Measurements from ENCODE around the gene ATP12A.
A peak's percentile ranks its signal among the peaks of the same experiment; 100 is the strongest.

The ATP12A gene

DNA sequence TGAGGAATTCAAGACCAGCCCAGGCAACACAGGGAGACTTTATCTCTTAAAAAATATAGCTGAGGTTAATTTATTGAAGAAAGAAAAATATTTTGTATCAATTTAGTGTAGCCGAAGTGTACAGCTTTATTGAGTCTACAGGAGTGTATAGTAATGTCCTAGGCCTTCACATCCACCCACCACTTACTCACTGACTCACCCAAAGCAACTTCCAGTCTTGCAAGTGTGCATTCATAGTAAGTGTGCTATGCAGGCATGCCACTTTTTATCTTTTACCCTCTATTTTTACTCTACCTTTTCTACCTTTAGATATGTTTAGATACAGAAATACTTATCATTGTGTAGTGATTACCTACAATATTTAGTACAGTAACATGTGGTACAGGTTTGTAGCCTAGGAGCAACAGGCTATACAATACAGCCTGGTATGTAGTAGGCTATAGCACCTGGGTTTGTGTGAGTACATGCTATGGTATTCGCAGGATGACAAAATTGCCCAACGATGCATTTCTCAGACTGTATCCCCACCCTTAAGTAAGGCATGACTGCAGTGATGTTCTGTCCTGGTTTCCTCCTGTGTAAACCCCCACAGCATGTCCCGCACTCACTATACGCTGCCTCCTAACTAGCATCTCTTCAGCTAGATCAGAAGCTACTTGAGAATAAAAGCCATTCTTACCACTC lies 15.3 kb upstream of the ATP12A start:
- DNase-seq, result no peak

DNA sequence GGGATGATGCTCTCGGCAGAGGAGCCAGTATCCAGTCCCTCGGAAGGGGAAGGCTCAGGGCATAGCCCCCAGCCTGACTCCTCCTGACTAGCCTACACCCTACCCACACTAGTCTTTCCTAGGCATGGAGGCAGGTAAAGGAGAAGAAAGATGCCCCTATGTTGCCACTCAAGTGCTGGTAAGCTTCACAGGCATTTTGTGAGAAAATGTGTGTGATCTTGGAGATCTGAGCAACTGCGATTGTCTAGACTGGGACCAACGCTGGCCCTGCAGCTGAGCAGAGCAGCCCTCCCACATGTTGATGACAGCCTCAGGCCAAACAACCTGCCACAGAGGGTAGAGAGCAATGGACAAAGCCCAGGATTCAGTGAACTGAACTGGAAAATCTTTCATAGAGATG lies 11.7 kb upstream of the ATP12A start:
- DNase-seq, result no peak

DNA sequence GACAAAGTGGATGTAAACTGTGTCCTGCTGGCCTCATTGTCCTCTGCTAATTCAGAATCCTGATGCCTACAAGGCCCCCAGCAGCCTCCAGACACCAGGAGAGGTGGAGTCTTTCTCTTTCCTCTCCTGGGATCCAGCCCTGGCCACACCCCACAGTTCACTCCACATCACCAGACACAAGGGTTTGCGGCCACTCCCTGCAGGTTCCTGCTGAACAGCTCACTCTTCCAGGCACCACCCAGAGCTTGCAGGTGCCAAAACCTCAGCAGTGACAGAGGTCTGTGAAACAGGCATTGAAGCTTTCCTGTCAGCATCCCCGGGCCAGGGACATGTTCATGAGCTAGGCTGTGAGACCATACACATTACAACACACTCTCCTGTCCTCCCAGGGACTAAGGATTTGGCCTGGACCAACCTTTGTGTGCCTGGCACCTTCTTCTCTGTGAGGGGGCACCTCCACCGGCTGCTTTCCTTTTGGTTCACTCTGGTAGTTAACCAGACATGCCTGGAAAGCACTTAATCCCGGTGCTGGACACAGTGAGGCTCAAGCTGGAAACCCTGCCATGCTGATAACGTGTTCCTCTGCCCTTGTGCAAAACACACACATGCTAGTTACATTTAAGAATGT lies 11.1 kb upstream of the ATP12A start:
- DNase-seq, result no peak

DNA sequence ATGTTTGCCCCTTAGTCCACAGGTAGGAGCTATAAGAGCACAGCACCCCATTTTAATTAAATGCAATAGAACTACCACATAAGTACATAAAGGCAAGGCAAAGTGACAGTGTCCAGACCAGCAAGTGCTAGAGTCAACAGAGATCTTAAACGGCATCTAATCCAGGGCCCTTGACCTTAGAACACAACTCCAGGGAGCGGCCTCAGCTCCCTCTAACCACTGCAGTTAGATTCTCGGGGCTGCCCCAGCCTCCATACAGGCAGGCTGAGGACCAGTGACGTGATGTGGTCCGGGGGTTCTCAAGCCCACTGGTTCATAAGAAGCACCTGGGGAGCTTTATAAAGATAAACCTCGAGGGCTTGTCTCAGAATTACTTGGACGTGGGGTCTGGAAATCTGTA lies 10.0 kb upstream of the ATP12A start:
- DNase-seq, result no peak

DNA sequence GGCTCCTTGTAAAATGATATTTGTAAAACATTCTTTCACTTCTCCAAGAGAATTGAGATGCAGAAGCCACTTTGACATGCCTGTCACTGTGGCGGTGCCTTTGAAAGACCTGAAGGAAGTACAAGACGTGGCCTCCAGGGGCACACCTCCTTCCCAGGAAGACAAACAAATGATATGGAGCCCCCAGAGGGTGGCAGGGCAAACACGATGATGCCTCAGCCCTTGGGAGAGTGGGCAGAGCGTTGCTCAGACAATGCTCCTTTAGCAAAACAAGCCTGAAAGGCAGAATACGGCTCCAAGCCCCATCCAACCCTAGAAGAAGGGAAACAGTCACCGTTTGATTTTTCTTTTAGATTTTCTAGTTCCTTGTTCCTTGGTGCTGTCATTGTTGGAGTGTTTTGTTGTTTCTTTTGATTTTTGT lies 9.2 kb upstream of the ATP12A start:
- DNase-seq, result no peak

DNA sequence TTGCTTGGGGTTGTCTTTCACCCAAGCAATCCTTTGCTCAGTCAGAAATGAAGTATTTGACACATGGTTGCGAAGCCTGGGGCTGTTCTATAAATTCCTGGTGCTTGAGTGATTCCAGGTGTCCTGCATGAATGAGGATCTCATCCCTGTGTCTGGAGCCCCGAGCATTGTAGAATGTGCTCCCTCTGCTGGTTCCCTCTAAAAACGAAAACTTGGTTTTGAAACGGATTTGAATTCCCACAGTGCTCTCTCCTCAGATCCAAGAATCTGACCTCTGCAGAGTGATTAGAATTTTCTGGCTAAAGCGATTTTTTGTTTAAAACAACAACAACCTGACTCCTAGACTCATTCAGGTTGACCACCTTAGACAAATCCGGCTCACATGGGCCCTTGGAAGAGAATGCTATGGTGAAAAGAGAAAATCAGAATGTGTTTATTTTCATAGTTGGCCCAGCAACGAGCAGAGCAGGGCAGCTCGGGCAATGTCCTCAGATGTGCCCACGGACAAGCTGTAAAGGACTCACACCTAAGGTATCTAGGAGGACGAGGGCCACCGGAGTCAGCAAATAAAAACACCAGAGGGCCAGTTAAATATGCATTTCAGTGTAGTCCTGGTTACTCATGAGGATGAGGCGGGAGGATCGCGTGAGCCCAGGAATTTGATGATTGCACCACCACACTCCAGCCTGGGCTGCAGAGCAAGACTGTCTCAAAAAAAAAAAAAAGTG lies 8.7 kb upstream of the ATP12A start:
- peak; percentile 74 for DNase-seq

DNA sequence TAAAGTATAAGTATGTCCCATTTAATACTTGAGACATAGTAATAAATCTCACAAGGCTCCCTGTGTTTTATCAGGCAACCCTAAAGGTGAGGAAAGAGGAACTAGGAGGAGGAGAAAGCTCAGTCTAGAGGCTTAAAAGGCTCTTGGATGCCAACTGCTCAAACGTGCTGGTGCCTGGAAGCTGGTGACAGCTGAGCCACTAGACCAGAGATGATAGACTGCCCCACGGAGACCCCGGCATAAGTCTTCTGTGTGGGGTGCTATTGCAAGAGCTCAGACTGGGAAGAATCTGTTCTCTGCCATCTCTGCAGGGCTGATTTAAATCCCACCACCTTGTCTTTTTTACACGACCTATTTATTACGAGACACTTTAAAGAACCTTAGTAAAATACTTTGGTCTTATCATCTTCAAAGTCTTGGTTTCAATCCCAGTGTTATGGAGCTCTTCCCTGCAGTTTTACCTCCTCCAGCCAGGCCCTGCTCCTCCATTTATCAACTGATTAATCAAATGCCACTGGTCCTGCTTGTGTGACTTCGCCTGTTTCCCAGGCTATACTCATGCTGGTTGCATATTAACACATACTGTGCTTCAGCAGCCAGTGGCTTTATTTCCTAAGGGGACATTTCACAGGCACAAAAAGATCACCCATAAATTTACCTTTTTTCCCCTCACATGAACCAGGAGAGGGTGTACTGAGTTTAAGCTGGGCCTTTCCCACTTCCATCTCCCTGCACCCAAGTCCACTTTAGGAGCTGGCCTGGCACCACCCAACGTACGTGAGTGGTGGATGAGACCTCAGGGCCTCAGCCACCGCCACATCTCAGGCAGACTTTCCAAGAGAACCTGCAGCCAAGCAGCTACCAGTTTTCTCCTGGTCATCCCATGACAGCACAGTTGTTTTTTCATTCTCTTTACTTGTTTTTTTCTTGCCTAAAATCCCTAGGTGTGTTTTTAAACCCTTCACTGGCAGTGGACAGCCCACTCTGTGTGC lies 7.8 kb upstream of the ATP12A start:
- DNase-seq, result no peak

DNA sequence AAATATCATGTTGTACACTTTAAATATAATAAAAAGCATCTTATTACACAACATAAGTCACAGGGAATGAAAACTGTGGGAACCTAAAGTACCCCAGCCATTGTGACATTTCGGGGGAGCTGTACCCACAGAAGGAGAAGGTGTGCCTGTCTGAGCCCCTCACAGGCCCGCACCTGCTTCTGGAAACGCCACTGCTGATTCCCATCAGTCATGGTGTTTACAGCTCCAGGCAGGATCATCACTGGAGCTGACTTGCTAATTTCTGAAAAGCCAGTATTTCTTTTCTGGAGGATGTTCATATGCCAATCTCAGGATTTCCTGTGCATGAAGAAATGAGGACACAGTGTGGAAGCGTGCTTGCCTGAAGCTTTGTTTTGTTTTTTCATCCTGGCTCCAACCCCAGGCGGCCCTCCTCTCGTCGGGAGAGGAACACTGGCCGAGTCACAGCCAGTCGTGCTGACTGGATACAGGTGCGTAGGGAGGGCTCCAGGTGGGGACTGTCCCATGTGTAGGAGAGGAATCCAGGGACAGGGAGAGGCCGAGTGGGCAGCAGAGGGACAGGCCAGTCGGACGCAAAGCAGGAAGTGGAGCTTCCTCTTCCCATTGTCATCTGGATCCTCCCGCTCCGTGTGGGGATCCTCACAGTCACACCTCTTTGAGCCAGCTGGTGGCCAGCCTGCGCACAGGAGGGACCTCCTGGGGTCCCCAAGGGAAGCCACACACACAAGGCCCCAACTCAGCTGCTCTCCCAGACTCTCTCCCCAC lies 4.2 kb upstream of the ATP12A start:
- DNase-seq, result no peak

DNA sequence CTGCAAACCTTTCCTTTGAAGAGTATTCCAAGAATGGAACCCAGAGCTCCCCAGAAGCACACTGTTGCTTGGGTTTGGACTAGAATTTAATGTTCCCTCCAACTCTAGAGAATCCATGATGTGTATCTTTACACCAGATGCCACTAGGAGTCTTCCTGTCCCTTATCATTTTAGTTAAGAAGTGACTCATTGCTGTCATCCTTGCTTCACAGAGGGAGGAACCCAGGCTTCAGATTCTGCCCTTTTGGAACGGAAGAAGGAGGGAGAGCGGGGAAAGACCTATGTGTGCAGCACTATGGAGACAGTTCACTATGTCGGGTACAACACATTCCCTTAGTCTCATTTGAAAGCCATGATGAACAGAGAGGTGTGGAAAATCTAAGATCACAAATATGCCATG lies 2.1 kb upstream of the ATP12A start:
- no peak for DNase-seq

DNA sequence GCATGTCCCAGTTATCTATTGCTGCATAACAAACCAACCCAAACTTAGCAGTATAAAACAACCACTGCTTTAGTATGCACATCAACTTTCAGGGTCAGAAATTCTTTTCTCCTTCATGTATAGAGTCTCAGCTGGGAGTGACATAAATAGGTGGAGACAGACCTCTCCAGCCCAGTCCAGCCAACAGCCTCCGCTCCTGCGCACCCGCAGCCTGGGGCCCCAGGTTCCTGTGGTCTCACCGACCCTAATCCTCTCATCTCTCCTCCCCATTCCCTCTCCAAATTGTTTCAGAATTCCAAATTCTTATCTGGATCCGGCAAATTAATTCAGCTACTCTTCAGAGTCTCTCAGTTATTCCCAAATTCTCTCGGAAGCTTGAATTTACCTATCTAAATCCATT lies 522 bp upstream of the ATP12A start:
- DNase-seq, result no peak

DNA sequence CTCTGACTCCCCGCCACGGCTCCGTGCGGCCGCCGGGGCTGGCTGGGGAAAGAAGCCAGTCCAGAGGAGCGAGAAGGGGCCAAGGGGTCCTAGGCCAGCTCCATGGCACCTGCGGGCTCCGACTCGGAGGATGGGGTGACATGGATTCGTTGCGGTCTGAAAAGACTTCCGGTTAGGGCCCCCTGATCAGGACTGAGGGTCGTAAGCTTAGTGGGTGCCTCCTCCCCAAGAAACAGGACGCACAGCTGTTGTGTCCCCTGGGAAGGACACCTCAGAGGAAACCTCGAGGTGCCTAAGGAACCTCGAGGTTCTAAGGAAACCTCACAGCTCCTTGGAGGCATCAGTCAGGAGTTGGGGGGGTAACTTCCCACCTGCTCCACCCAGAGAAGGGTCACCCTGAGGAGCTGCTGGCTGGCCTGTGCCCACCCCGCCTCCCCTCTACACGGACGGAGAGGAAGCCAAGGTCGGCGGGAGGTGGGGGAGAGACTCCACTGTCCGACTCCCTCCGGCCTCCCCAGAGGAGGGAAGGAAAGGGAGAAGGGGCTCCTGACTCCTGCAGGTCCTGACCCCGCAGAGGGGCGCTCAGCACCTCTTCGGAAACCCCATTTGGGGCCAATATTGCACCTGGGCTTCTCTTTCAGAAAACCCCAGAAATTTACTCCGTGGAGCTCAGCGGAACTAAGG lies 855 bp downstream of the ATP12A start:
- no peak for DNase-seq

DNA sequence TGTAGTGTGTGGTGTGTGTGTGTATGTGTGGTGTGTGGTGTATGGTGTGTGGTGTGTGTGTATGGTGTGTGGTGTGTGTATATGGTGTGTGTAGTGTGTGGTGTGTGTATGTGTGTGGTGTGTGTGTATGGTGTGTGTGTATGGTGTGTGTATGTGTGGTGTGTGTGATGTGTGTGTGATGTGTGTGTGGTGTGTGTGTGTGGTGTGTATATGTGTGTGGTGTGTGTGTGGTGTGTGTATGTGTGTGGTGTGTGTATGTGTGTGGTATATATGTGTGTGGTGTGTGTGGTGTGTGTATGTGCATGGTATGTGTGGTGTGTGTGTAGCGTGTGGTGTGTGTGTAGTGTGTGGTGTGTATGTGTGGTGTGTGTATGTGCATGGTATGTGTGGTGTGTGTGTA lies 1.7 kb downstream of the ATP12A start:
- DNase-seq, result no peak

DNA sequence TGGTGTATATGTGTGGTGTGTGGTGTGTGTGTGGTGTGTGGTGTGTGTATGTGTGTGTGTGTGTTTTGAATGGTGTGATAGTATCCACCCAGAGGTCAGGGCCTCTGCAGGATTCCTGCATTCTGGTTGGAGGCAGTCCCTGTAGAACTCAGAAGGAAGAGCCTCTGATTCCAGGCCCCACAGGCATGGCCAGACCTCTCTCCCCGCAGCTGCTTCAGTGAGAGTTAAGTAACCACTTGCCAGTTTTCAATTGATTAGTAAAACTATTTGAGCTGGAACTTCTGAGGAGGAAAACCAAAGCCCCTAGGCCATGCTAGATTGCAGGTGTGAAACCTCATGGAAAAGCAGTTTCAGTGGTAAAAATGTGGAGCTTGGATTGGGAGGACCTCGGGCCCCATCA lies 2.1 kb downstream of the ATP12A start:
- DNase-seq, result no peak

DNA sequence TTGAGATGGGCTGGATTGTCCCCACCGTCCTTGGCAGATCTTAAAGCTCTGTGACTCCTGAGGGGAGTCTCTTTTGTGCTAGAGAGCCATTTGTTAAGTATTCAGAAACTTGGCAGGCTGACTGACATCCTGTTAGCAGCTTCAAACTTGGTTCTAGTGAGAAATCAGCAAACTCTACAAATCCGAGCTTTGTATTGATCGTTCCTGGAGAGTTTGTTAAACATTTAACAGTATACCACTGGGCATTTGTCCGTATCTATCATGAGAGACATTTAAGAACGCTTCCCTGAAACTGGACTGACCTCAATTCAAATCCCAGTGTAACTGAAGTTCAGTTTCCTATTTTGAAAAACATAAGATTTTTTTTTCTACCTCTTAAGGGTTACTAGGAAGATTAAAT lies 3.1 kb downstream of the ATP12A start:
- no peak for DNase-seq

DNA sequence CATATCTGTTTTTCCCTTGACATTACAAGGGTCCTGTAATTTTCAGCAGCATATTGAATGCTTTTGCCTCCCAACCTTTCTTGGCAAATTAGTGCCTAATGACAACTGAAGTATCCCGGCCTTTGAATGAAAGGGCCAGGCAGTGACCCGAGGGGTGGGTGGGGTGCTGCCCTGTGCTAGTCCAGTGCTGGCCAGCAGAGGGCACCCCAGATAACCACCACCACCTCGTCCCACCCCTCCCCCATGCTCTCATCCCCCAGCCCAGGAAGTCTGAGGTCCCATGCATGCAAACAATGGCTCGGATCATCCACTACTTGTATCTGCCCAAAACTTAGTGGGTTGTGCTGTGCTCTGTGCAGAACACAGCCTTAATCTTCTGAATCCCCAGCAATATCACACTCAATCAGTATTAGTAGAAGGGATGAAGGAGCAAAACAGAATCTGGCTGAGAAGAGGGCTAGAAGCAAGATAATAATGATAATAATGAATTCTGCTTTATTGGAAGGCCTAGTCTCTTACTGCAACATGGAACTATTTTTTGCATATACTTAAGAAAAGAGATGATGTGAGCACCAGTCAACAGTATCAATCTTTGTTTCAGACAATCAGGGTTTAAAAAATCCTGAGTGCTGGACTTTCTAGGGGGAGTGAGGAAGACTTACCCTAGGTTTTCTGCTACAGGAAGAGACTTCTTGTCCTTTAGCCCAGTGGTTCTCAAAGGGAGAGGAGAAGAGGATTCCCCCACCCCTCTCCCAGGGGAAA lies 3.8 kb downstream of the ATP12A start:
- peak; percentile 38 for DNase-seq

DNA sequence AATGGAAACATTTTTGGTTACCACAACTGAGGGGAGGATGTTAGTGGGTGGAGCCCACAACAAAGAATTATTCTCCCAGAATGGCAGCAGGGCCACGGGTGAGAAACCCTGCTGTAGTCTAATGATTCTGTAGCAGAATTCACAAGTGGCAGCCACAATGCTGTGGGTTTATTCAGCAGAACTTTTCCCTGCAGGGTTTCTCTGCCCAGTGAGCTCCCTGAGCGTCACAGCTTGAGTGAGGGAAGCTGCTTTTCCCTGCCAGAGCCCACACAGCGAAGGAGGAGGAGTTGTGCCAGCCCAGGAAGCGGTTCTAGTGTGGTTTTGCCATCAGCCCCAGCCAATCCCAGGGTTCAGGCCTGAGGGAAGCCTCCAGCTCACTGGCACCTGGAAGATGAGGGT lies 4.4 kb downstream of the ATP12A start:
- no peak for DNase-seq

DNA sequence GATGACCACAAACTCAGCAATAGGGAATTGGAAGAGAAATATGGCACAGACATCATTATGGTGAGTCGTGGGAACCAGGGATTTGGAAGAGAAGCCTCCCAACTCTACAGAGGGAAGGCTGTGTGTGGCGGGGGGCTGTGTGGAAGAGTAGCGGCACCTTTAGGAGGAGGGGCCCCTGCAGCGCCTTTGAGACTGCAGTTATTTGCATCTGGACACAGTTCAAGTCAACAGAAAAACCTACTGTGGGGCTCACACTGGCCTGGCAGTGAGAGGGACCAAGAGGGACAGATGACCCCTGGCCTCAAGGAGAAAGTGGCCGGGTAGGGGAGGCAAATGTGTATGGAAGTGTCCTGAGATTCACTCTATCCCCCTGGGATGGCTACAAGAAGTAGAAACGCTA lies 5.1 kb downstream of the ATP12A start:
- DNase-seq, result no peak

DNA sequence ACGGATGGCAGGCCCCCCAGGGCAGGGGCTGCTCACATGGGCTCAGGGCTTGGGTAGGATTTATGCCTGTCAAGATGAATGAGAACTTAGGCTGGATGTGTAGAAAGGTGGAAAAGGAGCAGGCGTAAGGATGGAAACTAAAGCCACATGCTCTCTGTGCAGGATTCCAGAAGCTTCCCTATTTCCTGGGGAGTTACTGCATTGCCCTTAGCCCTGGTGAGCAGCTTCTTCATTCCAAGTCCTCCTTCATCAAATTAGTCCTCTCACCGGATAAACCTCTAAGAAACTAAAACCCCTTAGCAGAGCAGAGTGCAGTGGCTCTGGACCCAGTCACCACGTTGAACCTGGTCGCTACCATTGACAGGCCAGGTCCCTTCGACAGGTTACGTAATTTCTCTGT lies 7.4 kb downstream of the ATP12A start:
- DNase-seq, result no peak

DNA sequence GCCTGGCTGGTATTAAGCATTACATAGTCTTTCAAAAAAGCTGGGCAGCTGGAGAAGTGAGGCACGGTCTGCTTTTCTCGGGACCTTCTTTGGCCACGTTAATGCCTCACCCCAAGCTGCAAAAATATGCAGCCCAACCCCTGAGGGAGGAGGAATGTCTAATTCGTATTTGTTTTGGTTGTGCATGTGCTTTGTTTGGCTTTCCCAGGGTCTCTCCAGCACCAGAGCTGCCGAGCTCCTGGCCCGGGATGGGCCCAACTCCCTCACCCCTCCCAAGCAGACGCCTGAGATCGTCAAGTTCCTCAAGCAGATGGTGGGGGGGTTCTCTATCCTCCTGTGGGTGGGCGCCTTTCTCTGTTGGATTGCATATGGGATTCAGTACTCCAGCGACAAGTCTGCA lies 7.9 kb downstream of the ATP12A start:
- no peak for DNase-seq

DNA sequence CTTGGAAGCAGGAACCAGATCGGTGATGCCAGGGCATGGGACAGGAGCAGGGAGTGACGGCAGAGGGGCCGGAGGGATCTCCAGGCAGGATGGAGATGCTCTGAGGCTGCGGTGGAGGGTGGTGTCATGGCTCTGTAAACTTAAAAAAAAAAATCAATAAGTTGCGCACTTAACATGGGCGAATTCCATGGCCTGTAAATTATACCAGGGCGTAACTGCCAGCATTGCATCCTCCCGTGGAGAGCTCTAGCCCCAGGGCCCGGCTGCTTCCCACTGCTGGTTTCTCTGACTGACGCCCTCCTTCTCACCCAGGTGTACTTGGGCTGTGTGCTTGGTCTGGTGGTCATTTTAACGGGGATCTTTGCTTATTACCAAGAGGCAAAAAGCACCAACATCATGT lies 8.7 kb downstream of the ATP12A start:
- no peak for DNase-seq

DNA sequence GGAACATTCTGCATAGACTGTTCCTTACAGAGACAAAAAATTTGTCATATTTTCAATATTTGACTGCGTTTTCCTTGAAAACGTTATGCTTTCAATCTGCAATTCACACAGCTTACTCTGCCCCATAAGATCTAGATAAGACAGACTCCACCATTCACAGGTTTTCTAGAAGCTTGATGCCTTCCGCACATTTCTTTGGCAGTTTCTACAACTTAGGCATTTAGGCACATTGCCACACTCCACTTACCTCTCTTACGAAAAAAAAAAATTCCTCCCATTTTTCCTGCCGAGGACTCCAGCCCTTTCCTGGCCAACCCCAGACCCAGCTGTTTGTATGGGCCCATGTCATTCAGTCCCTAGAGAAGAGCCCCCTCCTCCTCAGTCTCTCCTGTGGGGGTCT lies 11.2 kb downstream of the ATP12A start:
- no peak for DNase-seq
